GM12872 (cell line): Measurements from ENCODE around the gene RYK.

Experiments used
- TF ChIP-seq, protein P1 (sequence below): IDR thresholded peaks from 3 replicates; pipeline ENCODE4 v1.5.1; 2011; ENCODE audit warnings: low read depth, mild to moderate bottlenecking, low read length, moderate library complexity; ENCODE audit not compliant: insufficient read depth

Gene RYK

DNA sequence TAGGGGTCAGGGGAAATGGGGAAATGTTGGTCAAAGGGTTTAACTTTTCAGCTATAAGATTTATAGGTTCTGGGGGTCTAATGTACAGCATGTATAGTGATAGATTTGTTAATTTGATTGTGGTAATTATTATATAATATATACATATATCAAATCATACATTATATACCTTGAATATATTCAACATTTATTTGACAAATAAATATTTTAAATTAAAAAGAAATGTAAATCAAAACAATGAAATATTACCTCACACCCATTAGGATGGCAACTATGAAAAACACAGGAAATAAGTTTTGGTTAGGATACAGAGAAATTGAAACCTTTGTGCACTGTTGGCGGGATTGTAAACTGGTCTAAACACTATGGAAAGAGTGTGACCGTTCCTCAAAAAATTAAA is 135.9 kb downstream of the RYK start:
- TF ChIP-seq, protein P1, sequence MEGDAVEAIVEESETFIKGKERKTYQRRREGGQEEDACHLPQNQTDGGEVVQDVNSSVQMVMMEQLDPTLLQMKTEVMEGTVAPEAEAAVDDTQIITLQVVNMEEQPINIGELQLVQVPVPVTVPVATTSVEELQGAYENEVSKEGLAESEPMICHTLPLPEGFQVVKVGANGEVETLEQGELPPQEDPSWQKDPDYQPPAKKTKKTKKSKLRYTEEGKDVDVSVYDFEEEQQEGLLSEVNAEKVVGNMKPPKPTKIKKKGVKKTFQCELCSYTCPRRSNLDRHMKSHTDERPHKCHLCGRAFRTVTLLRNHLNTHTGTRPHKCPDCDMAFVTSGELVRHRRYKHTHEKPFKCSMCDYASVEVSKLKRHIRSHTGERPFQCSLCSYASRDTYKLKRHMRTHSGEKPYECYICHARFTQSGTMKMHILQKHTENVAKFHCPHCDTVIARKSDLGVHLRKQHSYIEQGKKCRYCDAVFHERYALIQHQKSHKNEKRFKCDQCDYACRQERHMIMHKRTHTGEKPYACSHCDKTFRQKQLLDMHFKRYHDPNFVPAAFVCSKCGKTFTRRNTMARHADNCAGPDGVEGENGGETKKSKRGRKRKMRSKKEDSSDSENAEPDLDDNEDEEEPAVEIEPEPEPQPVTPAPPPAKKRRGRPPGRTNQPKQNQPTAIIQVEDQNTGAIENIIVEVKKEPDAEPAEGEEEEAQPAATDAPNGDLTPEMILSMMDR, result no peak

DNA sequence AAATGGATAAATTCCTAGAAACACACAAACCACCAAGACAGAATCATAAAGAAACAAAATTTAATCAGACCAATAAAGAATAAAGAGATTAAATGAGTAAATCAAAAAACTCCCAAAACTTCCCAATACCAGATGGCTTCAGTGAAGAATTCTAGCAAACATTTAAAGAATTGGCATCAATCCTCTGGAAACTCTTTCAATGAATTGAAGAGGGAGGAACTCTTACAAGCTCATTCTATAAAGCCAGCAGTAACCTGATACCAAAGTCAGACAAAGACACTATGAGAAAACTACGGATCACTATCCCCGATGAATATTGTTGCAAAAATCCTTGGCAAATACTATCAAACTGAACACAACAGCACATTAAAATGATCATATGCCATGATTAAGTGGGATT is 139.0 kb downstream of the RYK start:
- TF ChIP-seq, protein P1, result no peak

DNA sequence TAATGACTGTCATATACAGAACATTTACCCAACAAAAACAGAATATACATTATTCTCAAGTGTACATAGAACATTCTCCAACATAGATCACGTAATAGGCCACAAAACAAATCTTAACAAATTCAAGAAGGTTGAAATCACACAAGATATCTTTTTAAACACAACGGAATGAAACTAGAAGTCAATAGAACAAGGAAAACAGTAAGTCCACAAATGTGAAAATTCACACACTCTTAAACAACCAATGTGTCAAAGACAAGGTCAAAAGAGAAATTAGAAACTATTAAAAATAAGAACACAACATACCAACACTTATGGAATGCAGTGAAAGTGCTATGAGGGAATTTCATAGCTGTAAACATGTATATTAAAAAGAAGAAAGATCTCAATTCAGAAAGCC is 139.7 kb downstream of the RYK start:
- TF ChIP-seq, protein P1, result no peak
